HEK293 (cell line): ENCODE measurements around the gene TIMD4.

ENCODE experiments used
- CTCF ChIA-PET: fragments of 350-600 bp; formaldehyde crosslinking; extraction: SDS; loops from one replicate; lab custom pipeline; 2021; ENCODE audit warnings: antibody characterized with exemption; lab: Yijun Ruan, JAX
- POLR2A ChIA-PET: fragments of 300-600 bp; formaldehyde crosslinking; extraction: SDS; loops from one replicate; lab custom pipeline; 2020; ENCODE audit warnings: antibody characterized with exemption, inconsistent platforms; lab: Yijun Ruan, JAX
- H3K27ac ChIP-seq: fragments of 200-500 bp; sonication (Bioruptor generic); 2 replicates; pipeline ENCODE4 v1.5.1; 2014; ENCODE audit warnings: low read depth, low read length, control low read depth, inconsistent platforms; ENCODE audit errors: extremely low read depth
- H3K36me3 ChIP-seq, 2 experiments: fragments of 200-500 bp in 1 of 2; sonication (Bioruptor generic) in 1 of 2; 1 replicate in 1 of 2; 2 replicates in 1 of 2; pipeline ENCODE4 v1.5.1; 2014 to 2017; ENCODE audit warnings: inconsistent platforms in 2 of 2, low read length in 2 of 2; ENCODE audit not compliant: control insufficient read depth in 2 of 2, insufficient read depth in 1 of 2
- H3K4me1 ChIP-seq: fragments of 200-500 bp; sonication (Bioruptor generic); 2 replicates; pipeline ENCODE4 v1.5.1; 2014; ENCODE audit warnings: mild to moderate bottlenecking, low read length, inconsistent platforms; ENCODE audit not compliant: control insufficient read depth, insufficient read depth
- H3K4me3 ChIP-seq: 2 replicates; pipeline ENCODE4 v1.5.1; 2011; ENCODE audit warnings: low read depth, mild to moderate bottlenecking, control low read depth, low read length, moderate library complexity
- H3K9me3 ChIP-seq: fragments of 200-500 bp; sonication (Bioruptor generic); 2 replicates; pipeline ENCODE4 v1.5.1; 2014; ENCODE audit warnings: low read depth, low read length, inconsistent platforms; ENCODE audit not compliant: control insufficient read depth, insufficient read depth
- GLI2 ChIP-seq: fragments of 450-650 bp; formaldehyde crosslinking; IDR thresholded peaks from 2 replicates; pipeline ENCODE4; 2017; ENCODE audit warnings: missing biosample characterization, missing genetic modification characterization, low read depth, borderline replicate concordance
- HIC1 ChIP-seq: fragments of 450-650 bp; formaldehyde crosslinking; IDR thresholded peaks from 2 replicates; pipeline ENCODE4 v1.5.1; 2016; ENCODE audit warnings: missing biosample characterization, missing genetic modification characterization
- HOXD13 ChIP-seq: sonication (generic); formaldehyde crosslinking; IDR thresholded peaks from 2 replicates; pipeline ENCODE4 v1.8.0; 2022; ENCODE audit warnings: missing genetic modification reagents, borderline replicate concordance
- KLF9 ChIP-seq: fragments of 450-650 bp; formaldehyde crosslinking; IDR thresholded peaks from 2 replicates; pipeline ENCODE4 v1.5.1; 2016; ENCODE audit warnings: missing biosample characterization, missing genetic modification characterization, low read depth
- PRDM2 ChIP-seq: fragments of 450-650 bp; formaldehyde crosslinking; IDR thresholded peaks from 2 replicates; pipeline ENCODE4 v1.5.1; 2016; ENCODE audit warnings: missing biosample characterization, missing genetic modification characterization, borderline replicate concordance
- SCRT2 ChIP-seq: fragments of 450-650 bp; formaldehyde crosslinking; IDR thresholded peaks from 2 replicates; pipeline ENCODE4 v1.5.1; 2016; ENCODE audit warnings: missing biosample characterization, missing genetic modification characterization
- TRIM28 ChIP-seq: IDR thresholded peaks from 2 replicates; pipeline ENCODE4 v1.6.1; 2011; ENCODE audit warnings: low read length, control low read depth, borderline replicate concordance
- ZBTB10 ChIP-seq: fragments of 450-650 bp; formaldehyde crosslinking; IDR thresholded peaks from 2 replicates; pipeline ENCODE4 v1.5.1; 2016; ENCODE audit warnings: missing biosample characterization, missing genetic modification characterization
- ZFP37 ChIP-seq: fragments of 450-650 bp; formaldehyde crosslinking; IDR thresholded peaks from 2 replicates; pipeline ENCODE4 v1.5.1; 2016; ENCODE audit warnings: missing biosample characterization, missing genetic modification characterization
- ZIC2 ChIP-seq: fragments of 450-650 bp; formaldehyde crosslinking; IDR thresholded peaks from 2 replicates; pipeline ENCODE4 v1.5.1; 2016; ENCODE audit warnings: missing biosample characterization, missing genetic modification characterization
- ZNF133 ChIP-seq: fragments of 450-650 bp; formaldehyde crosslinking; IDR thresholded peaks from 2 replicates; pipeline ENCODE4 v1.5.1; 2016; ENCODE audit warnings: missing biosample characterization, missing genetic modification characterization
- ZNF138 ChIP-seq: fragments of 450-650 bp; formaldehyde crosslinking; IDR thresholded peaks from 2 replicates; pipeline ENCODE4 v1.5.1; 2016; ENCODE audit warnings: missing biosample characterization, missing genetic modification characterization, borderline replicate concordance
- ZNF157 ChIP-seq: fragments of 450-650 bp; formaldehyde crosslinking; IDR thresholded peaks from 2 replicates; pipeline ENCODE4 v1.5.1; 2016; ENCODE audit warnings: missing biosample characterization, missing genetic modification characterization
- ZNF16 ChIP-seq: fragments of 450-650 bp; formaldehyde crosslinking; IDR thresholded peaks from 2 replicates; pipeline ENCODE4 v1.5.1; 2016; ENCODE audit warnings: low read depth, missing biosample characterization, missing genetic modification characterization
- ZNF175 ChIP-seq: fragments of 450-650 bp; formaldehyde crosslinking; IDR thresholded peaks from 2 replicates; pipeline ENCODE4 v1.5.1; 2016; ENCODE audit warnings: missing biosample characterization, missing genetic modification characterization
- ZNF239 ChIP-seq: fragments of 450-650 bp; formaldehyde crosslinking; IDR thresholded peaks from 2 replicates; pipeline ENCODE4 v1.5.1; 2016; ENCODE audit warnings: missing biosample characterization, missing genetic modification characterization
- ZNF335 ChIP-seq: fragments of 450-650 bp; formaldehyde crosslinking; conservative IDR thresholded peaks from 2 replicates; pipeline ENCODE4 v1.5.1; 2016; ENCODE audit warnings: missing biosample characterization, missing genetic modification characterization
- ZNF423 ChIP-seq: fragments of 450-650 bp; formaldehyde crosslinking; IDR thresholded peaks from 2 replicates; pipeline ENCODE4 v1.5.1; 2016; ENCODE audit warnings: missing biosample characterization, missing genetic modification characterization
- ZNF544 ChIP-seq: fragments of 450-650 bp; formaldehyde crosslinking; IDR thresholded peaks from 2 replicates; pipeline ENCODE4 v1.5.0; 2017; ENCODE audit warnings: missing biosample characterization, missing genetic modification characterization
- ZSCAN16 ChIP-seq: fragments of 450-650 bp; formaldehyde crosslinking; IDR thresholded peaks from 2 replicates; pipeline ENCODE4 v1.5.1; 2016; ENCODE audit warnings: missing biosample characterization, missing genetic modification characterization
- ZSCAN23 ChIP-seq: fragments of 450-650 bp; formaldehyde crosslinking; IDR thresholded peaks from 2 replicates; pipeline ENCODE4 v1.5.1; 2016; ENCODE audit warnings: missing biosample characterization, missing genetic modification characterization

TIMD4 gene

GRCh38 chr5:156914371-156914737, 48.7 kb downstream of the TIMD4 start:
- Histone ChIP-seq H3K27ac (no peak overlapping the region), H3K4me1 (no peaks in the 10 kb centered on the region), H3K4me3 (no peak overlapping the region), H3K9me3 (no peaks in the 10 kb centered on the region), H3K36me3 (no peaks in the 10 kb centered on the region)
- POLR2A ChIA-PET = no interaction called here
- CTCF ChIA-PET = interaction anchor here (0.6 to 1.0 kb wide), 2 partner anchors 14 to 113 kb away, joined by 3 read pairs; no protein-coding TSS in a partner anchor
- no peak for TF ChIP-seq ZNF138 (tag by site-specific recombination)
- no peak for TF ChIP-seq KLF9 (tag by site-specific recombination)
- TF ChIP-seq ZNF423 (tag by site-specific recombination) = no peak
- no peak for TF ChIP-seq ZNF157 (tag by site-specific recombination)
- TF ChIP-seq ZSCAN16 (tag by site-specific recombination) = no peak
- TF ChIP-seq ZFP37 = no peak
- no peak for TF ChIP-seq HIC1 (tag by site-specific recombination)
- no peak for TF ChIP-seq SCRT2
- TF ChIP-seq ZNF175 (tag by site-specific recombination) = no peak
- no peak for TF ChIP-seq ZBTB10 (tag by site-specific recombination)
- TF ChIP-seq ZNF335 = no peak
- TF ChIP-seq ZSCAN23 (tag by site-specific recombination) = no peak

- ChIA-PET CTCF (no interaction called here), POLR2A (no interaction called here)
- H3K36me3 ChIP-seq = no peaks in the 10 kb centered on the region
- no peak overlapping the region for H3K4me3 ChIP-seq
- no peaks in the 10 kb centered on the region for H3K9me3 ChIP-seq
- H3K4me1 ChIP-seq = no peaks in the 10 kb centered on the region
- TF ChIP-seq HOXD13 (CRISPR knock-in tag) (no peak), ZNF544 (tag by site-specific recombination) (no peak), TRIM28 (no peak), HIC1 (tag by site-specific recombination) (no peak), ZNF133 (tag by site-specific recombination) (no peak), PRDM2 (no peak), ZNF16 (no peak), GLI2 (tag by site-specific recombination) (no peak), ZNF239 (tag by site-specific recombination) (no peak), ZIC2 (no peak)
- no peak overlapping the region for H3K27ac ChIP-seq
These were observed 49.2 kb downstream of the TIMD4 start for GRCh38 chr5:156913719-156914370.
